HG02852 (cell line): Measurements from ENCODE around the gene ZNF512B.
"Not testable (repeated sequence)": the region's sequence is repeated elsewhere in the genome, so short reads cannot be mapped to it uniquely, and the experiment has no call there.

Source experiments
- ATAC-seq: cut with Tn5 transposase; IDR thresholded peaks from one replicate; pipeline ENCODE4 v1.9.1; 2021; ENCODE audit warnings: mild to moderate bottlenecking, moderate library complexity; ENCODE audit not compliant: unreplicated experiment

The ZNF512B gene

GRCh38 chr20:63969838-63970713, at the start of gene ZNF512B:
Gene ZNF512B (minus strand): TSS chr20:63969930. CDS start chr20:63967950, 1,980 bp downstream.
- ATAC-seq: no peak

GRCh38 chr20:64015635-64016034, 45.9 kb upstream of the ZNF512B start:
- ATAC-seq: no peak

- not testable (repeated sequence) for ATAC-seq
These were observed 42.8 kb upstream of the ZNF512B start for GRCh38 chr20:64012385-64013154.

GRCh38 chr20:64011366-64011779, 41.6 kb upstream of the ZNF512B start:
- no peak for ATAC-seq

GRCh38 chr20:64010711-64011237, 41.0 kb upstream of the ZNF512B start:
- no peak for ATAC-seq

- no peak for ATAC-seq
These were observed 40.2 kb upstream of the ZNF512B start for GRCh38 chr20:64009811-64010387.

- ATAC-seq: no peak
These were observed 37.2 kb upstream of the ZNF512B start for GRCh38 chr20:64006902-64007301.

GRCh38 chr20:64006490-64006889, 36.8 kb upstream of the ZNF512B start:
- ATAC-seq: no peak

GRCh38 chr20:64005394-64005793, 35.7 kb upstream of the ZNF512B start:
- ATAC-seq: no peak

- no peak for ATAC-seq
These were observed 34.4 kb upstream of the ZNF512B start for GRCh38 chr20:64003960-64004725.

GRCh38 chr20:64001607-64002011, 31.9 kb upstream of the ZNF512B start:
- ATAC-seq: no peak

GRCh38 chr20:64000906-64001305, 31.2 kb upstream of the ZNF512B start:
- no peak for ATAC-seq

GRCh38 chr20:63982937-63983336, 13.2 kb upstream of the ZNF512B start:
- ATAC-seq: no peak

GRCh38 chr20:63980806-63981728, 11.3 kb upstream of the ZNF512B start, which contains the start of gene PRPF6:
Gene PRPF6 (plus strand): TSS chr20:63981132. CDS start chr20:63981246, 114 bp downstream.
- ATAC-seq: peak; percentile 57

- ATAC-seq: no peak
These were observed 10.6 kb upstream of the ZNF512B start for GRCh38 chr20:63980317-63980805.

- ATAC-seq: no peak
These were observed 10.0 kb upstream of the ZNF512B start, which contains the start of gene SAMD10 for GRCh38 chr20:63979557-63980316. Gene SAMD10 (minus strand): TSS chr20:63979642. CDS start chr20:63979467, 175 bp downstream.

GRCh38 chr20:63979229-63979556, 9.5 kb upstream of the ZNF512B start:
- ATAC-seq: no peak
